NCI-H510A (cell line): ENCODE measurements around the gene RBP5.

Experiments used
- DNase-seq: peaks from one replicate; lab custom pipeline; 2025; lab: John Stamatoyannopoulos, UW

The RBP5 gene

GRCh38 chr12:7128681-7129286 is at the start of gene RBP5:
TSS of gene RBP5 (minus strand) at chr12:7128889. CDS start at chr12:7128775, 114 bp downstream.
- no peak for DNase-seq

- no peak for DNase-seq
Observed at GRCh38 chr12:7178481-7178880, 49.8 kb upstream of the RBP5 start.

DNA sequence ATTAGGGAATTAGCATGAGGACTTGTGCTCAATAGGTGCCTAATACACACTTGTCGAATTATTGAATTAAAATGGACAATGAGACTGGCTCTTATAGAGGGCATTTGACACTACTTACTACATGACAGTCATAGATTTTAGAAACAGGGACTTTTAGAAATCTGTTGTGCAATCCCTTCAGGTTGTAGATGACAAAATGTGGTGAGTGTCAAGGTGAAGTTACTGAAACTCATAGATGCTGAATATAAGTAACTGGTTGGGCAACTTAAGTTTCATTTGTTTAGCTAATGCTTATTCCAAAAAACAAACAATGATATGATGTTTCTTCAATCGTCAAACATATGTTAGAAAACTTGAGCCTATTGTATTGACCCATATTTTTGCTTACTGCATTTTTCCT is 47.9 kb upstream of the RBP5 start:
- DNase-seq = no peak

GRCh38 chr12:7175493-7175892 is 46.8 kb upstream of the RBP5 start:
- DNase-seq = no peak

DNA sequence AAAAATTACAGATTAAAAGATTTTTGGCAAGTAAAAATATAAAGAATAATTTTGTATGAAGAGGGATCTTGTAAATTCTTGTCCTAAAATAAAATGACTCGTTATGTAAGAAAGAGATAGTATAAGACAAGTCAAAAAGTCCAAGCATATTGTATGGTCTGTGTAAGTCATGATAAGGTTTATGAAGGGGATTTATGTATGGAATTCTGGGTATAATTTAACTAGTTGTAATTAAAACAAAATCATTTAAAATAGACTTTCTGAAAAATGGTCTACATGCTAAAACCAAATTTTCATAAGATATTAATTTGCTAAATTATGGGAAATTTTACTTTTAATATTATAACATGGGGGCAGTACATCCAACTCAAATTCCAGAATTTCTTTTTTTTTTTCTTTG is 43.2 kb upstream of the RBP5 start:
- no peak for DNase-seq

DNA sequence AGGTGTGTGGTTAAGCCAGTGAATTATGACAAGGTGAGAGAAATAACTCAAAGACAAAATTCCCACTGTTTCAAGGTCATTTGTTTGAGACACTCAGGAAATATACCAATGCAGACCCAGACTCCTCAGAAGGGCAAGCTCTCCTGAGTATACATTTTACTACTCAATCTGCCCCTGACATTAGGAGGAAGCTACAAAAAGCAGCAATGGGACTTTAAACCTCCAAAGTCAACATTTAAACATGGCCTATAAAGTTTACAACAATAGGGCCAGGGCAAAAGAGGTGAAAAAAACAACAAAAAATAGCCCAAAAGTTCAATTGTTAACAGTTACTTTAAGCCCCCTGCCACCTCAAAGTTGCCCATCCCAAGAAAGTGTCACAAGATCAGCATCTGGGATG is 41.3 kb upstream of the RBP5 start:
- DNase-seq = no peak

- DNase-seq = peak; percentile 70
Observed at GRCh38 chr12:7162691-7163114, 34.0 kb upstream of the RBP5 start.

DNA sequence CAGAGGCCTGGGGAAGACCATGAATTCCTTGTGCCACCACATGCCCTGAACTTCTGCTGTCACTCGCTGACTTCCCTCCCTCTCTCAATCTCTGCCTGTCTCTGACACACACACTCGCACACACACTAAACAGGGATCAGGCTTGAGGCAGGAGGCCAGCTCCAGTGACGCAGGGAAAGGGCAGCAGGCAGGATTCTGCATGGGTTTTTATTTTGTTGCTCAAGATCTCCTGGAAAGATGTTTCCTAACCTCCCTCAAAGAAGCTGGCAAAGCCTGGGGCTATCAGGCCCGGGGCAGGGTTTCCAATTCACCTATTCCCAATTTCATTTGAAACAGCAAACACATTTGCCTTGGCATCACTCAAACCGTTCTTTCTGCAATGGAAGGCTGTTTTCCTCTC is 33.1 kb upstream of the RBP5 start:
- no peak for DNase-seq

DNA sequence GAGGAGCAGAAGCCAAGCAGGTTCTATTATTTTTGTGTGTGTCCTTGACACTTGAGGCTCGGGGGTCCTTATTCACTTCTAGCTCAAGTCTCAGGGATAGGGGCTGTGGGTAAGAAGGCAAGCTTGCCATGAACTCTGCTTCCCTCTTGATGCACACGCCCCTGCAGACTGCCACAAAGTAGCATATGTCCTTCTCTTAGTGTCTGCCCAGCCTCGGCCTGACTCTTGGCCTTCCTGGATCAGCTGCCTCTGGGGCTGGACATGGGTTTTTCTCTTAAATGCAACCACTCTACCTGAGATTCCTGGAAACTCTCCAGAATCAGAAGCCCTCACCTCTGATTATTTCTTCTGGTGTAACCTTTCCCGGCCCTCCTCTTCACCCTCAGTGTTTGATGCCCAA is 32.6 kb upstream of the RBP5 start:
- no peak for DNase-seq

GRCh38 chr12:7160183-7160582 is 31.5 kb upstream of the RBP5 start:
- no peak for DNase-seq

- no peak for DNase-seq
Observed at GRCh38 chr12:7158781-7159609, 30.3 kb upstream of the RBP5 start.

- no peak for DNase-seq
Observed at GRCh38 chr12:7157391-7157790, 28.7 kb upstream of the RBP5 start.

DNA sequence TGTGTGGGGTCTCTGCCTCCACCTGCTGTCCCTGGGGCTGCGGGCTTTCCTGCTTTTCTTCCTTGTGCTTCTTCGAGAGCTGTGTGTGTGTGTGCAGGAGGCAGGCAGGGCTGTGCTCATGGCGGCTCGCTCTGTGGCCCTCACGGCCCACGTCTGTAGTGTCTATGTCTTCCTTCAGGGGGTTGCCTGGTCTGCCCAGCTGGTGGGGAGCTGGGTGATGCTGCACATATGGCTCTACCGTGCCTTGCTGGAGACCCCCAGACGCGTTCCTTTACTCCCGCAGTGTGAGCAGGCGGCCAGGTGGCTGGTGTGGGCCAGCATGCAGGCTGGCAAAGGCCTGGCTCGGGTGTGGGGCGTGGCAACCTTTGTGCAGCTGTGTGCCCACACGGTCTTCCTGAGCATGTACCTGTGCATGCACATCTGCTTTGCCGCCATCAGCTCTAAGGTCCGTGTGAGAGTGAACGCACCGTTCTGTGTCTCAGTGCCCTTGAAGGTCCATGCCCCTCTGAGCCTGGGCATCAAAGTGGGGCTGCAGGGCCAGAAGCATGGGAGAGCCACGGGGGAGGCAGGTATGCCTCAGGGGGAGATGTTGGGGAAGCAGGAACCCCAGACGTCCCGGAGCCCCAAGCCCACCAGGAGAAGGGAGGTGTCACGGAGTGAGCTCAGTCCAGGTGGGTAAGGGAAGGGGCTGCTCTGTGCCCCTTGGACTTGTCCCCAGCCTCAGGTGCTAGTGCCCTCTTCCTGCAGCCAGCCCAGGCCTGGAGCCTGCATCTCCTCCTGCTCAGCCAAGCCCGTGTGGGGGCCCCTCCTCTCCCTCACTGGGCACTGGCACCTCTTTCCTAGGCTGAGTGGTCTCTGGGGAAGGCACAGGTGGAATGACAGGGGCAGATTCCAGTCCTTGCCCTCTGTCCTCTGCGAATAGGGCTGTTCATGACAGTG is 27.8 kb upstream of the RBP5 start:
- no peak for DNase-seq

DNA sequence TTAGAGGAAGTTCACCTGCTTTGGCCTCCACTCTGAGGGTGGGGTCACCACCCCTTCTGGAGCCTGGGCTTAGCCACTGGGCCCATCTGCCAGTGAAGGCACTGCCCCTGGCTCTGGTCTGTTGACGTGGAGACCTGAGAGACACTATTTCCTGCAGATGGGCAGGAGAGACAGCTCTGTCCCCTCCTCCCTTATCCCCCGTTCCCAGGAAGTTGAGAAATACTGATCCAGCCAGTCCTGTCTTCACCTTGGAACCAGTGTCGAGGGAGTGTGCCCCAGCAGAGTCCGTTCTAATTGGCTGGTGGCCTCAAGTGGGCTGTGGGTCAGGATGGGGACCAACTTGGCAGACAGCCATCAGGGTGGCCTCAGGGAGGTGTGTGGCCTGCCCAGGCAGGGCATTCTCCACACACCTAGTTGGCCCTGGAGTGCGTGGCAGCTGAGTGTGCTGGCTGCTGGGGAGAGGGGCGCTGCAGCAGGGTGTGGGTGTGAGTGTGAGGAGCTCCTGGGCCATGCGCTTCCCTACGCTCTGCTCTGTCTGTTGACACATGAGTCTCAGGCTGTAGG is 26.9 kb upstream of the RBP5 start:
- peak; percentile 91 for DNase-seq

- DNase-seq = no peak
Observed at GRCh38 chr12:7154901-7155470, 26.3 kb upstream of the RBP5 start.

- no peak for DNase-seq
Observed at GRCh38 chr12:7154042-7154441, 25.4 kb upstream of the RBP5 start.

- DNase-seq = no peak
Observed at GRCh38 chr12:7152818-7153217, 24.1 kb upstream of the RBP5 start.

DNA sequence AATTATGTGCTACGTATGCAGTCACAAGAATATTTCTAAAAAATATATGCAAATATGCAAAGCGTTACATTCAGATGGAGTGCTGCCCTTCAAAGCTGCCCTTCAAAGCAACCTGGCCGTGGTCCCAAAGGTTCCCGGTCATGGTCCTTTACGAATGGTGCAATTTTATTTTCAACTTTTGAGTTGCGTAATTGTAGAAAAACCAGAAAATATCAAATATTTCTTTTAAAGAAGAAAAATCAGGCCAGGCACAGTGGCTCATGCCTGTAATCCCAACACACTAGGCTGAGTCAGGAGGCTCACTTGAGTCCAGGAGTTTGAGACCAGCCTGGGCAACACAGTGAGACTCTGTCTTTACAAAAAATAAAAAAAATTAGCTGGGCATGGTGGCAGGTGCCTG is 22.8 kb upstream of the RBP5 start:
- no peak for DNase-seq

DNA sequence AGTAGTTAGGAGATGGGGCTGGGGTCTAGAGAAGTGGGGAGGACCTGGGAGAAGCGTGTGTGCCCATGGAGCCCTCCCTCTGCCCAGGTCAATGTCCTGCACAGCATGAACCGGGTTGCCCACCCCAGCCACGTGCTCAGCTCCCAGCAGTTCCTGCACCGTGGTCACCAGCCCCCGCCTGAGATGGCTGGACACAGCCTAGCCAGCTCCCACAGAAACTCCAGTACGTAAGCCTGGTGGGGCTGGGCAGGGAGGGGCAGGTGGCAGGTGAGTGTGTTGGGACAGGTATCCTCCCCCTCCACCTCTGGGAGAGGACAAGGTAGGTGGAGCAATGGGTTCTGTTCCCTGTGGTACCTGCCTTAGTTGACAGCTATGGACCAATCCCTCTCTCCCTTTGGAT is 22.2 kb upstream of the RBP5 start:
- DNase-seq = no peak

GRCh38 chr12:7150356-7150755 is 21.7 kb upstream of the RBP5 start:
- no peak for DNase-seq

- DNase-seq = no peak
Observed at GRCh38 chr12:7146906-7147305, 18.2 kb upstream of the RBP5 start.

DNA sequence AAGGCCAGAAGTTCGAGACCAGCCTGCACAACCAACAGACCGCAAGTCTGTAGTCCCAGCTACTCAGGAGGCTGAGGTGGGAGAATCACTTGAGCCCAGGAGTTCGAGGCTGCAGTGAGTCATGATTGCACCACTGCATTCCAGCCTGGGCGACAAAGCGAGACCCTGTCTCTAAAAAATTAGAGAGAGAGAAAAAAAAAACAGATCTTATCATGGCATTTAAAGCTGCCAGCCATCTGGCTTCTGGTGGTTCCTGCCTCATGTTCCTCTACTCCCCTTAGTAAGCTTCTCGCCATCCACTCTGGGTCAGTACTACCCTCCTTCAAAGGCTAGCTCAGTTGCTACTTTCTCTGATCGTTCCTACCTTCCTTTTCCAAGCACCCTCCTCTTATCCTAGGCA is 17.5 kb upstream of the RBP5 start:
- DNase-seq = no peak
